ENCODE data around the gene RASGRP2. TPM values are rescaled to one million over a fixed set of nuclear protein-coding genes. Genes with fewer than 3 reads are reported as not detected.

The RASGRP2 gene
- total RNA-seq, 1 experiment from 2014 or later, result 4.0 TPM

GRCh38 chr11:64731601-64732000 is 12.3 kb downstream of the RASGRP2 start:
- Mint-ChIP-seq H3K9me3 (ENCODE audit: unreplicated experiment) (no peaks in the 10 kb centered on the region), H3K4me1 (ENCODE audit: low read depth, unreplicated experiment) (no peaks in the 10 kb centered on the region), H3K36me3 (ENCODE audit: insufficient read depth, unreplicated experiment) (no peaks in the 10 kb centered on the region), H3K27ac (ENCODE audit: unreplicated experiment) (no peak overlapping the region), H3K27me3 (ENCODE audit: insufficient read depth, unreplicated experiment) (no peaks in the 10 kb centered on the region), H3K4me3 (ENCODE audit: unreplicated experiment) (no peak overlapping the region)
- Histone ChIP-seq H3K36me3 (ENCODE audit: control insufficient read depth, insufficient read depth, low read length) (no peaks in the 10 kb centered on the region), H3K4me1 (no peaks in the 10 kb centered on the region), H3K27me3 (replicated peaks; ENCODE audit: control insufficient read depth, insufficient read depth, low read length) (no peaks in the 10 kb centered on the region), H3K4me3 (ENCODE audit: low read depth, low read length) (no peak overlapping the region), H3K9me3 (no peaks in the 10 kb centered on the region)
- no TSS peak for BruUV-seq (replicated peaks)
- TF ChIP-seq CTCF (IDR thresholded peaks at IDR 0.05; ENCODE audit: insufficient read depth in 1 of 2, low read depth in 1 of 2, low read length in 1 of 2, severe bottlenecking in 1 of 2, unreplicated experiment in 1 of 2), result no peak
- ChIA-PET CTCF (no interaction called here), POLR2A (no interaction called here)
- intact Hi-C loops (cut with micrococcal nuclease; ENCODE audit: unreplicated experiment), result no loop called here
- no peak for DNase-seq

- Histone ChIP-seq H3K4me3 (ENCODE audit: low read depth, low read length) (no peak overlapping the region), H3K4me1 (peaks cover 7% of the 10 kb centered on the region), H3K27me3 (replicated peaks; ENCODE audit: control insufficient read depth, insufficient read depth, low read length) (no peaks in the 10 kb centered on the region), H3K36me3 (ENCODE audit: control insufficient read depth, insufficient read depth, low read length) (no peaks in the 10 kb centered on the region), H3K9me3 (no peaks in the 10 kb centered on the region)
- DNase-seq, result peak in 1 of 2 experiments; percentile 50
- peaks cover 9% of the 10 kb centered on the region for H3K4me1 Mint-ChIP-seq (ENCODE audit: low read depth, unreplicated experiment)
- H3K27ac Mint-ChIP-seq (ENCODE audit: unreplicated experiment), result no peak overlapping the region
- BruUV-seq (replicated peaks), result no TSS peak
- no peaks in the 10 kb centered on the region for H3K36me3 Mint-ChIP-seq (ENCODE audit: insufficient read depth, unreplicated experiment)
- no peaks in the 10 kb centered on the region for H3K27me3 Mint-ChIP-seq (ENCODE audit: insufficient read depth, unreplicated experiment)
- intact Hi-C loops (cut with micrococcal nuclease; ENCODE audit: unreplicated experiment), result no loop called here
- no peak overlapping the region for H3K4me3 Mint-ChIP-seq (ENCODE audit: unreplicated experiment)
- ChIA-PET CTCF (no interaction called here), POLR2A (no interaction called here)
- H3K9me3 Mint-ChIP-seq (ENCODE audit: unreplicated experiment), result no peaks in the 10 kb centered on the region
- no peak for TF ChIP-seq CTCF (IDR thresholded peaks at IDR 0.05; ENCODE audit: insufficient read depth in 1 of 2, low read depth in 1 of 2, low read length in 1 of 2, severe bottlenecking in 1 of 2, unreplicated experiment in 1 of 2)
Measured at GRCh38 chr11:64729851-64730382, 14.0 kb downstream of the RASGRP2 start.

GRCh38 chr11:64728757-64729365 is 15.1 kb downstream of the RASGRP2 start:
- H3K4me3 Mint-ChIP-seq (ENCODE audit: unreplicated experiment), result no peak overlapping the region
- ChIA-PET CTCF (no interaction called here), POLR2A (no interaction called here)
- TF ChIP-seq CTCF (IDR thresholded peaks at IDR 0.05; ENCODE audit: insufficient read depth in 1 of 2, low read depth in 1 of 2, low read length in 1 of 2, severe bottlenecking in 1 of 2, unreplicated experiment in 1 of 2), result no peak
- no peaks in the 10 kb centered on the region for H3K9me3 Mint-ChIP-seq (ENCODE audit: unreplicated experiment)
- peaks cover 12% of the 10 kb centered on the region for H3K4me1 Mint-ChIP-seq (ENCODE audit: low read depth, unreplicated experiment)
- Histone ChIP-seq H3K27me3 (replicated peaks; ENCODE audit: control insufficient read depth, insufficient read depth, low read length) (no peaks in the 10 kb centered on the region), H3K4me1 (peaks cover 17% of the 10 kb centered on the region), H3K36me3 (ENCODE audit: control insufficient read depth, insufficient read depth, low read length) (no peaks in the 10 kb centered on the region), H3K4me3 (ENCODE audit: low read depth, low read length) (no peak overlapping the region), H3K9me3 (no peaks in the 10 kb centered on the region)
- intact Hi-C loops (cut with micrococcal nuclease; ENCODE audit: unreplicated experiment), result no loop called here
- DNase-seq, result no peak
- no peak overlapping the region for H3K27ac Mint-ChIP-seq (ENCODE audit: unreplicated experiment)
- no peaks in the 10 kb centered on the region for H3K36me3 Mint-ChIP-seq (ENCODE audit: insufficient read depth, unreplicated experiment)
- H3K27me3 Mint-ChIP-seq (ENCODE audit: insufficient read depth, unreplicated experiment), result no peaks in the 10 kb centered on the region
- BruUV-seq (replicated peaks), result no TSS peak
